Activated effector memory CD4-positive, alpha-beta T cell treated with Interleukin-2 at 50 U/mL for 16 hours (primary cell): ENCODE results near the gene RIGI.
"Not testable (repeated sequence)": the region's sequence is repeated elsewhere in the genome, so short reads cannot be mapped to it uniquely, and the experiment has no call there.

Source experiments
- DNase-seq: peaks from one replicate; pipeline ENCODE4 v3.0.0-alpha.2; 2020

Gene RIGI

GRCh38 chr9:32525709-32526030 is 326 bp downstream of the RIGI start:
- DNase-seq: no peak

GRCh38 chr9:32524892-32525708 is 896 bp downstream of the RIGI start:
- no peak for DNase-seq

GRCh38 chr9:32524558-32524891 is 1.5 kb downstream of the RIGI start:
- DNase-seq: not testable (repeated sequence)

- DNase-seq: no peak
These were observed 2.1 kb downstream of the RIGI start for GRCh38 chr9:32523910-32524309.

GRCh38 chr9:32518276-32518675 is 7.7 kb downstream of the RIGI start:
- no peak for DNase-seq

- DNase-seq: no peak
These were observed 9.8 kb downstream of the RIGI start for GRCh38 chr9:32516241-32516640.

GRCh38 chr9:32508728-32509127 is 17.3 kb downstream of the RIGI start:
- DNase-seq: no peak

GRCh38 chr9:32503008-32503407 is 23.0 kb downstream of the RIGI start:
- DNase-seq: no peak

- no peak for DNase-seq
These were observed 23.5 kb downstream of the RIGI start for GRCh38 chr9:32502464-32502863.

GRCh38 chr9:32501868-32502267 is 24.1 kb downstream of the RIGI start:
- no peak for DNase-seq

GRCh38 chr9:32500768-32501167 is 25.2 kb downstream of the RIGI start:
- DNase-seq: no peak

- DNase-seq: no peak
These were observed 28.1 kb downstream of the RIGI start for GRCh38 chr9:32497921-32498320.

GRCh38 chr9:32490601-32491000 is 35.4 kb downstream of the RIGI start:
- DNase-seq: no peak

- no peak for DNase-seq
These were observed 38.0 kb downstream of the RIGI start for GRCh38 chr9:32487981-32488380.

- DNase-seq: no peak
These were observed 39.0 kb downstream of the RIGI start for GRCh38 chr9:32486839-32487562.

- DNase-seq: no peak
These were observed 42.7 kb downstream of the RIGI start for GRCh38 chr9:32483343-32483742.
